GM12864 (cell line): ENCODE measurements around the gene TOLLIP.

ENCODE experiments used
- DNase-seq: peaks from one replicate; pipeline ENCODE4 v3.0.0-alpha.2; 2011; ENCODE audit warnings: low read depth
- H3K4me3 ChIP-seq: 2 replicates; pipeline ENCODE4 v1.5.1; 2011; ENCODE audit warnings: mild to moderate bottlenecking, low read depth, low read length, control low read depth
- TF ChIP-seq, protein P1 (sequence below): IDR thresholded peaks from 2 replicates; pipeline ENCODE4 v1.5.1; 2011; ENCODE audit warnings: low read depth, mild to moderate bottlenecking, moderate library complexity, low read length, control low read depth, inconsistent platforms; ENCODE audit errors: missing control alignments

The TOLLIP gene

DNA sequence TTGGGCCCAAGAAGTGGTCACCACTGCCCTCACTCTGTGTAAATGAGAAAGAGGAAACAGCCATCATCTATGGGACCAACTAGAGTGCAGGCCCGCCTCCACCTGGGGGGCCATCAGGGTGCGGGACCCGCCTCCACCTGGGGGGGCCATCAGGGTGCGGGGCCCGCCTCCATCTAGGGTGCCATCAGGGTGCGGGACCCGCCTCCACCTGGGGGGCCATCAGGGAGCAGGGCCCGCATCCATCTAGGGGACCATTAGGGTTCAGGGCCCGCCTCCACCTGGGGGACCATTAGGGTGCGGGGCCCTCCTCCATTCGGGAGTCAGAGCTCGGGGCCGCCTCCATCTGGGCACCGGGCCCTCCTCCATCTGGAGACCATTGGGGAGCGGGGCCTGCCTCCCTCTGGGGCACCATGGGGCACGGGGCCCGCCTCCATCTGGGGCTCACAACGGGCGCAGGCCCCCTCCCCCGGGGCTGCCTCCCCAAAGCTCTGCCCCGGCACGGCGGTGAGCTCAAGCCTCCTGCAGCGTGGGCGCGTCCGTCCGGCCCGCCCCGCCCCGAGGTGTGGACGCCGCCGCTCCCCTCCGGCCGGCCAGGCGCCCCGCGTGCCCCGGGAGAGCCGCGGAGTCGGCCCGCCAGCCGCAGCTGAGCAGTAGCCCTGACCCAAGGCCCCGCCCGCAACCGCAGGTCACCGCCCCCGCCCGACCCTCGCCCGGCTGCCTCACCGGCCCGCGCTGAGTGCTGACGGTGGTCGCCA lies 512 bp downstream of the TOLLIP start:
- TF ChIP-seq, protein P1, sequence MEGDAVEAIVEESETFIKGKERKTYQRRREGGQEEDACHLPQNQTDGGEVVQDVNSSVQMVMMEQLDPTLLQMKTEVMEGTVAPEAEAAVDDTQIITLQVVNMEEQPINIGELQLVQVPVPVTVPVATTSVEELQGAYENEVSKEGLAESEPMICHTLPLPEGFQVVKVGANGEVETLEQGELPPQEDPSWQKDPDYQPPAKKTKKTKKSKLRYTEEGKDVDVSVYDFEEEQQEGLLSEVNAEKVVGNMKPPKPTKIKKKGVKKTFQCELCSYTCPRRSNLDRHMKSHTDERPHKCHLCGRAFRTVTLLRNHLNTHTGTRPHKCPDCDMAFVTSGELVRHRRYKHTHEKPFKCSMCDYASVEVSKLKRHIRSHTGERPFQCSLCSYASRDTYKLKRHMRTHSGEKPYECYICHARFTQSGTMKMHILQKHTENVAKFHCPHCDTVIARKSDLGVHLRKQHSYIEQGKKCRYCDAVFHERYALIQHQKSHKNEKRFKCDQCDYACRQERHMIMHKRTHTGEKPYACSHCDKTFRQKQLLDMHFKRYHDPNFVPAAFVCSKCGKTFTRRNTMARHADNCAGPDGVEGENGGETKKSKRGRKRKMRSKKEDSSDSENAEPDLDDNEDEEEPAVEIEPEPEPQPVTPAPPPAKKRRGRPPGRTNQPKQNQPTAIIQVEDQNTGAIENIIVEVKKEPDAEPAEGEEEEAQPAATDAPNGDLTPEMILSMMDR = no peak
- H3K4me3 ChIP-seq = peak overlapping the region; percentile 78
- DNase-seq = no peak

DNA sequence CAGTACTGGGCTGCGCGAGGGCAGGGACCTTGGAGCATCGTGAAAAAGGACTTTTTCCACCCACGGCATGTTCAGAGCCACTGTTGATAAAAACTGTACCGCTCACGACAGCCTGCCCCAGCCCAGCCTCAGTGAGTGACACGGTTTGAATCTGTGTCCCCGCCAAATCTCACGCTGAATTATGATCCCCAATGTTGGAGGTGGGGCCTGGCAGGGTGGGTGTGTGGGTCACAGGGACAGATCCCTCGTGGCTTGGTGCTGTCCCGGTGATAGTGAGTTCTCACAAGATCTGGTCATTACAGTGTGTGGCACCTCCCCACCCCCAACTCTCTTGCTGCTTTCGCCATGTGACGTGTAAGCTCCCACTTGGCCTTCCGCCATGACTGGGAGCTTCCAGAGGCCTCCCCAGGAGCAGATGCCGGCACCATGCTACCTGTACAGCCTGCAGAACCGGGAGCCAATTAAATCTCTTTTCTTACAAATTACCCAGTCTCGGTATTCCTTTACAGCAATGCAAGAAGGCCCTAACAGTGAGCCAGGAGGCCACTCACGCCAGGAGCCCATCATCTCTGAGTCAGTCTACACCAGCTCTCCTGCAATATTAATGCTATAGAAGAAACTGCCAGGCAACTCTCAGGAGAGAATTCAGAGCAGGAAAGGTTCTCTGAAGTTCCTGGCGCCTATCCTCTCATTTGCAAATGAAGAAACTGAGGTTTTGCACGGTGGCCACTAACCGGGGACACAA lies 1.3 kb downstream of the TOLLIP start:
- H3K4me3 ChIP-seq = peak overlapping the region; percentile 78
- TF ChIP-seq, protein P1 = no peak
- no peak for DNase-seq

GRCh38 chr11:1307163-1307870 lies 2.1 kb downstream of the TOLLIP start:
- no peak overlapping the region for H3K4me3 ChIP-seq

GRCh38 chr11:1306186-1307162 lies 3.0 kb downstream of the TOLLIP start:
- no peak for DNase-seq
- no peak overlapping the region for H3K4me3 ChIP-seq
- TF ChIP-seq, protein P1 = no peak

More at GRCh38 chr11:1307163-1307870, 2.1 kb downstream of the TOLLIP start:
- TF ChIP-seq, protein P1 = no peak
- no peak for DNase-seq

- DNase-seq = no peak
- no peak overlapping the region for H3K4me3 ChIP-seq
- TF ChIP-seq, protein P1 = no peak
Measured at GRCh38 chr11:1305501-1306056, 3.9 kb downstream of the TOLLIP start.

DNA sequence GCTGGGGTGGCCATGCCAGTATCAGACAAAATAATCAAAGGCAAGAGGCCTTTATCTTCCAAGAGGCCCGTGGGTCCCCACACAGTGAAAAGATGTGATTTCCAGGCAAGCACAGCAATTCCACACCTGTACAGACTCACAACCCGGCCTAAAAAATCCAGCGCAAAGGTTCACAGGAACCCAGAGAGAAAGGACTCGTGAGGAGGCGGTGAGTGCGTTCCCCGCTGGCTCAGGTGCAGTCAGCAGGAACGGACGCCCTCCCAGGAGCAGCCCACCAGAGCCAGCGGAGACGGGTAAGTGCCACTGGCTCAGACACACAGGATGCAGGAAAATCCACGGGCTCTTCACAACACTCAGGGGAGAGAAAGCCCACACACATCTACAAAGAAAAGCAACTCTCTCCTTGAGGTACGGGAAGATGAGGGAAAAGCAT lies 4.4 kb downstream of the TOLLIP start:
- H3K4me3 ChIP-seq = no peak overlapping the region
- TF ChIP-seq, protein P1 = no peak
- no peak for DNase-seq
